HG02763 (cell line): ENCODE data around the gene C4orf46.
"Not testable (repeated sequence)": the region's sequence is repeated elsewhere in the genome, so short reads cannot be mapped to it uniquely, and the experiment has no call there.

Experiments used
- ATAC-seq: cut with Tn5 transposase; IDR thresholded peaks from one replicate; pipeline ENCODE4 v1.9.1; 2021; ENCODE audit warnings: mild to moderate bottlenecking, moderate library complexity; ENCODE audit not compliant: unreplicated experiment

Gene C4orf46

GRCh38 chr4:158671665-158671914, at the start of gene C4orf46:
TSS of gene C4orf46 (minus strand) at chr4:158671887. CDS start at chr4:158671801, 86 bp downstream.
- no peak for ATAC-seq

DNA sequence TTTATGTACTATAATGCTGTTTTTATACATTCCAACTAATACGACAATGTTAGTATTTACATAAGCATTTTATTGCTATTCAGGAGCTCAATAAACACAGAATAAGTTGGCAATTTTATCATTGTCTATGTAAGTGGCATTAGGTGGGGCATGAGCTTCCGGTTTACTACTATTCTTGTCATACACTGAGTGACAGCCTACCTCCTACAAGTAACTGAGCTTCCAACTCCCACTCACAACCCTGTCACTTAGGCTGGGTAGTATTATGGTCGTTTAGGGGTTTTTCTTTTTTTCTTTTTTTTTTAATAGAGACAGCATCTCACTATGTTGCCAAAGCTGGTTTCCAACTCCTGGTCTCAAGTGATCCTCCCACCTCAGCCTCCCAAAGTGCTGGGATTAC, 44.1 kb upstream of the C4orf46 start:
- no peak for ATAC-seq

- no peak for ATAC-seq
Observed at GRCh38 chr4:158714937-158715336, 43.2 kb upstream of the C4orf46 start.

DNA sequence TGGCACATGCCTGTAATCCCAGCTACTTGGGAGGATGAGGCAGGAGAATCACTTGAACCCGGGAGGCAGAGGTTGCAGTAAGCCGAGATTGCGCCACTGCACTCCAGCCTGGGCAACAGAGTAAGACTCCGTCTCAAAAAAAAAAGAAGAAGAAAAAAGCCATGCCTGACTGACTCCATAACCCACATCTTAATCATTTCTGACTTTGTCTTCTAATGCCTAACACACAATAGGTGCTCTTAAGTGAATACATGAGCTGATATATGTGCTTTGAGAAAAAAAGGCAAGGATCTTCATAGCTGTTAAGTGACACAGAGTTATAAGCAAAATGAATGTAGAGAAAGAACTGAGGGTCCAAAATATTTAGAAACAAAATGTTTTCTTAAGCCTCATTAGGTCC, 40.9 kb upstream of the C4orf46 start:
- not testable (repeated sequence) for ATAC-seq

- ATAC-seq = no peak
Observed at GRCh38 chr4:158710814-158711213, 39.1 kb upstream of the C4orf46 start.

DNA sequence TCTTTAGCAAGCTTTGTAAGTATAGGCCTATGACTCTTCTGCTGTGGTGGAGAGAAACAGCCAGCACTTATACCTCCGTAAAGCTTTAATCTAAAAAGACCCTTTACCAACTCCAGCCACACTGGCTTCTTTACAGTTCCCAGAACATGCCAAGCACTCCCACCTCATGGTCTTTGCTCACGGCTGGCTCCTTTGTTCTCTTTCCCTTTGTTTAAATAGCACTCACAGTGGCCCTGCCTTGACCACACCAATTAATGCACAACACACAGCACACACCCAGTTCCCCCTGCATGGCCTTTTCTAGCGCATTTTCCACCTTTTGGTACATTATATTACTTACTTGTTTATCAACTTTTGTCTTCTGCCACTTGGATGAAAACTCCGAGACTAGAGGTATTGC, 32.6 kb upstream of the C4orf46 start:
- no peak for ATAC-seq

DNA sequence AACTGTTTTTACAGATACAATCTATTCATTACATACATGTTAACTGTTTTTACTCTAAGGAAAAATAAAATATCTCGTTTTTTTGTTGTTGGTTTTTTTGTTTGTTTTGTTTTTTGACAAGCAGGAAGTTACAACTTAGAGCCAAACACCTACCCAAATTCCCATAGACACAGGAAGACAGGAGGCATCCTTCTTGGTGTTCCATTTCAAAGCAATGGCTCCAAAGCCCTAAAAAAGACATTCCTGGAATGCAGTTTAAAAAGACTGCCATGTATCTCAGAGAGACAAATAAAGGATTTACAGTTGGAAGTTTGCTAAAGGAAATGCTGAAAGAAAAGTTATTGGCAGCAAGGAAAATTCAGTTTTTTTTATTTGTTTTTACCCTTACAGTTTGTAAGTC, 17.1 kb upstream of the C4orf46 start:
- no peak for ATAC-seq

- no peak for ATAC-seq
Observed at GRCh38 chr4:158682066-158682465, 10.4 kb upstream of the C4orf46 start.

DNA sequence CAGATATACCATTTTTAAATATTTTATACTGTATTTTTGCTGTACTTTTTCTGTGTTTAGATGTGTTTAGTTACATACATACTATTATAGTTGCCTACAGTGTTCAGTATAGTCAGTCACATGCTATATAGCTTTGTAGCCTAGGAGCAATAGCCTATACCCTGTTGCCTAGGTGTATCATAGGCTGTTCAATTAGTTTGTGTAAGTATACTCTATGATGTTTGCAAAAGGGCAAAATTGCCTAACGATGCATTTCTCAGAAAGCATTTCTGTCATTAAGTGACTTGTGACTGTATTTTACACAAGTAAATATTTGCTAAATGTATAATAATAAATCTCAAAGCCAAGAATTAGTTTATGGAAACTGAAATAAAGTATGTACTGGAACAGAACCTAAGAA, 9.9 kb upstream of the C4orf46 start:
- ATAC-seq = no peak

DNA sequence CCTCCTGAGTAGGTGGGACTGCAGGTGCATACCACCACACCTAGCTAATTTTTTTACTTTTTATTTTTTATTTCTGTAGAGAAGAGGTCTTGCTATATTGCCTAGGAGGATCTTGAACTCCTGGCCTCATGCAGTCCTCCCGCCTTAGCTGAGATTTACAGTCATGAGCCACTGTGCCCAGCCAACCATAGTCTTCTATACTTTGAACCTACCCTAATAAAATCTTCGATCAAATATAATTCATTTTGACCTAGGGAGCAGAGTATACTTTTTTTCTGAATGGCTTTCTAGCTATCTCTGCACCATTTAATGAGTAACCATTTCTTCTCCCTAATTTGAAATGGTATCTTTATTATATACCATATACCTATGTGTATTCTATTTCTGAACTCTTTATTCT, 7.1 kb upstream of the C4orf46 start:
- no peak for ATAC-seq

DNA sequence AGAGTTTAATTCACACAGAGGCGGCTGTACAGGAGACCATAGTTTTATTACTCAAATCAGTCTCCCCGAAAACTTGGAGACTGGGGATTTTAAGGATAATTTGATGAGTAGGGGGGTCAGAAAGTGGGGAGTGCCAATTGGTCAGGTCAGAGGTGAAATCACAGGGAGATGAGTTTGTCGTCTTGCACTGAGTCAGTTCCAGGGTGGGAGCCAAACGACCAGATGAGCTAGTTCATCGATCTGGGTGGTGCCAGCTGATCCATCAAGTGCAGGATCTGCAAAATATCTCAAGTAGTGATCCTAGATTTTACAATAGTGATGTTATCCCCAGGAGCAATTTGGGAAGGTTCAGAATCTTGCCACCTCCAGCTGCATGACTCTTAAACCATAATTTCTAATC, 4.4 kb upstream of the C4orf46 start:
- ATAC-seq = no peak

GRCh38 chr4:158673633-158674032, 1.9 kb upstream of the C4orf46 start:
- ATAC-seq = no peak

- ATAC-seq = peak; percentile 87
Observed at GRCh38 chr4:158671915-158672806, 474 bp upstream of the C4orf46 start, which contains the start of gene ETFDH. TSS of gene ETFDH (plus strand) at chr4:158672296. CDS start at chr4:158672457, 161 bp downstream.

DNA sequence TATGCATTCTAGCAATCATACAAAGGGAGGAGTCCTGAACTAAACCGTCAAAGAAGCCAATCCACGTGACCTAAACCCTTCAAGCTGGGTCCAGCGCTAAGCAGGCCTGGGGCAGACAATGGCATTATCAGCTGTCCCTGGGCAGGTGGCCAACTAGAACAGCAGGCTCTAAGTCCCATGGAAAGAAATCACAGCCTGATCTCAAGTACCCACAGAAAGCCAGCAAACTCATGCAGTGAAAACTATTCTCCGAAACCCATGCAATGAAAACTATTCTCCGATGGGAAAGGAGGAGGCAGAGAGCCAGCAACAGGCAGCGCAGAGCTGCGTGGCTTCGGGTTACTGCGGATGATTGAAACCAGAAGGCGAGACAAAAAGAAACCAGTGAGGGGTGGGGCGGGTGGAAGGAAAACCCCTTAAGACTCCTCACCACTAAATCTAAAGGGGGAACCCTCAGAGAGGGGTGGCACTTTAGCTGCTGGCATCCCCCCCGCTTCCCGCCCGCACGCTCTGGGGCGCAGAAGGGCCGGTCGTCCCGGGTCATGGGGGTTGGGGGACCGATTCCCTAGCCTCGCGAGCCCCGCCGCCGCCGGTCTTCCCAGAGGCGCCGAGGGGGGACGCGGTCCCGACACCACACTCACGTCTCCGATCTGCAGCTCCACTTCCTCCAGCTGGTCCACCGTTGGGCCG, 567 bp downstream of the C4orf46 start:
- ATAC-seq = peak; percentile 21

GRCh38 chr4:158669310-158669709, 2.4 kb downstream of the C4orf46 start:
- no peak for ATAC-seq

DNA sequence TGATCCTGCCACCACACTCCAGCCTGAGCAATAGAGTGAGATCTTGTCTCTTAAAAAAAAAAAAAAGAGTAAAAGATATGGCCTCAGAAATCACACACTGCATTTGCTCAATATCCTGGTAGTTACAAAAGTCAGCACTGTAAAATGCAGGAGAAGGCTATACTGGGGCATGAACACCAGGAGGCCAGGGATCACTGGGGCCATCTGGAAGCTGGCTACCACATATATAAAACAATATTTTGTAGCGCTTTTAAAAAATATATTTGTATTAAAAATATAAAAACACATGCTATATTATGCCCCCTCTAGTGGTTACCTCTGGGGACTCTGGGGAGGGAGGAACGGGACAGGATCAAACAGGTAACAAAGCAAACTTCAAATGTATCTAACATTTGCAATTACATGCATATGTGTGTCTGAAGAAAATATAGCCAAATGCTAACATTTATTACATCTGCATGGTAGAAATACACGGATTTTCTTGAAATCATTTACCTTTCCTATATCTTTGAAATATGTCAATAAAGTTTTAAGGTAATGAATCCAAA, 4.0 kb downstream of the C4orf46 start:
- ATAC-seq = no peak

- ATAC-seq = no peak
Observed at GRCh38 chr4:158666892-158667291, 4.8 kb downstream of the C4orf46 start.

DNA sequence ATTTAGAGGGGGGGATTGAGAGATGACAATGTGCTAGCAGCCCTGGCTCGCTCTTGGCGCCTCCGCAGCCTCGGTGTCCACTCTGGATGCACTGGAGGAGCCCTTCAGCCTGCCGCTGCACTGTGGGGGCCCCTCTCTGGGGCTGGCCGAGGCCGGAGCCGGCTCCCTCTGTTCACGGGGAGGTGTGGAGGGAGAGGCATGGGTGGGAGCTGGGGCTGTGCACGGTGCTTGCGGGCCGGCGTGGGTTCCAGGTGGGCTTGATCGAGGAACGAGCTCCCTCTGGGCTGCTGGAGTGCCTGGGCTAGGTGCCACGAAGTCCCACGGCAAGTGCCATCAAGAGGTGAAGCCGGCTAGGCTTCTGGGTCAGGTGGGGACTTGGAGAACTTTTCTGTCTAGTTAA, 6.9 kb downstream of the C4orf46 start:
- no peak for ATAC-seq

DNA sequence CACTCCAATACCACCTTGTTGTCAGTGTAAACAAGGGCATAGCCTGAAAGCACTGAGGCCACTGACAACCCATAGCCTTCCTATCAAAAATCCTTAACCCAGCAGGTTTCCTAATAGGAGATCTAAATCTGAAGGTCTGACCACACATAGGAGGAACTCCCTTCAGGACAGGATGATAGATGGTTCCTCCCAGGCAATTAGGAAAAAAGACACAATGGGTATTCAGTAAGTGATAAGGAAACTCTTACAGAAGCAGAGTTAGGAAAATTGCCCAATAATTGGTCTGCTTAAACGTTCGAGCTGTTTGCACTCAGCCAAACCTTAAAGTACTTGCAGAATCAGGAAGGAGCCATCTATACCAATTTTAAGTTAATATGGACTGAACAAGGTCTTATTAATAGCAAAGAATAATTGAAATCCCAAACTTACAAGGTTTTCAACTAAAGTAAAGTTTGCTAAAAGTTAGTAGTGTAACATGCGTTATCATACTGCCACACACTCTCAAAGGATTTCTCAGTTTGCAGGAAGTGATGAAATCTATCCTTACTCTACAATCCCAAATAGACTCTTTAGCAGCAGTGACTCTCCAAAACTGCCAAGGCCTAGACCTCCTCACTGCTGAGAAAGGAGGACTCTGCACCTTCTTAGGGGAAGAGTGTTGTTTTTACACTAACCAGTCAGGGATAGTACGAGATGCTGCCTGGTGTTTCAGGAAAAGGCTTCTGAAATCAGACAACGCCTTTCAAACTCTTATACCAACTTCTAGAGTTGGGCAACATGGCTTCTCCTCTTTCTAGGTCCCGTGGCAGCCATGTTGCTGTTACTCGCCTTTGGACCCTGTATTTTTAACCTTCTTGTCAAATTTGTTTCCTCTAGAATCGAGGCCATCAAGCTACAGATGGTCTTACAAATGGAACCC, 7.7 kb downstream of the C4orf46 start:
- ATAC-seq = not testable (repeated sequence)

GRCh38 chr4:158663255-158663654, 8.4 kb downstream of the C4orf46 start:
- not testable (repeated sequence) for ATAC-seq

DNA sequence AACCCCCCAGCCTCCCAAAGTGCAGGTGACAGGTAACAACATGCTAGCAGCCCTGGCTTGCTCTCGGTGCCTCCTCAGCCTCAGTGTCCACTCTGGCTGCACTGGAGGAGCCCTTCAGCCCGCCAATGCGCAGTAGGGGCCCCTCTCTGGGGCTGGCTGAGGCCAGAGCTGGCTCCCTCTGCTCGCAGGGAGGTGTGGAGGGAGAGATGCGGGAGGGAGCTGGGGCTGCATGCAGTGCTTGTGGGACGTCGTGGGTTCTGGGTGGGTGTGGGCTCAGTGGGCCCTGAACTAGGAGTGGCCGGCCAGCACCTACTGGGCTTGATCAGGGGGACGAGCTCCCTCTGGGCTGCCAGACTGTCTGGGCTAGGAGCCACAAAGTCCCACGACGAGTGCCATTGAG, 14.4 kb downstream of the C4orf46 start:
- ATAC-seq = no peak
